K562 (cell line): ENCODE data around the gene MMRN2. TPM values are rescaled to one million over a fixed set of nuclear protein-coding genes. Genes with fewer than 3 reads are reported as not detected.

Source experiments
- TAF1 ChIP-seq: IDR thresholded peaks from 2 replicates; pipeline ENCODE4 v1.6.1; 2011; ENCODE audit warnings: mild to moderate bottlenecking, low read length, moderate library complexity; ENCODE audit not compliant: insufficient read depth, control insufficient read depth, severe bottlenecking; ENCODE audit errors: extremely low read depth
- ZNF165 ChIP-seq: fragments of 250-450 bp; sonication (Bioruptor Pico); IDR thresholded peaks from 2 replicates; pipeline ENCODE4 v1.4.0; 2020; ENCODE audit warnings: borderline replicate concordance
- polyA plus RNA-seq, 8 experiments: library from polyadenylated mRNA; depleted of rRNA in 4 of 8; stranded (reverse) in 5 of 8; unstranded in 3 of 8; fragments of >200 nt; fragmentation: Nextera tagmentation in 2 of 8; fragmentation: Illumina TruSeq in 1 of 8; extraction: Ambion mirVana in 2 of 8; extraction: Trizol in 1 of 8; gene quantifications; 2 replicates each; pipeline versions ENCODE4 v1.2.1 to v1.2.3, GENCODE V29; 2011 to 2014; ENCODE audit warnings: inconsistent platforms in 1 of 8, missing spikeins in 1 of 8
- total RNA-seq, 7 experiments: library from RNA; depleted of rRNA in 6 of 7; stranded (reverse); fragments of >200 nt in 6 of 7; fragmentation: Illumina TruSeq in 2 of 7; extraction: Trizol in 2 of 7; gene quantifications; 2 replicates each; pipeline versions ENCODE4 v1.2.1 to v1.2.3, GENCODE V29; 2011 to 2021; ENCODE audit warnings: low replicate concordance in 1 of 7
- TF ChIP-seq, protein P1 (sequence below): IDR thresholded peaks from 2 replicates; pipeline ENCODE4 v1.6.1; 2014; ENCODE audit warnings: antibody characterized with exemption
- TF ChIP-seq, protein P2 (sequence below): sonication (generic); formaldehyde crosslinking; IDR thresholded peaks from 2 replicates; pipeline ENCODE4 v1.8.1; 2023; ENCODE audit warnings: mild to moderate bottlenecking, missing genetic modification reagents
- TF ChIP-seq, protein P3 (sequence below): fragments of 450-650 bp; IDR thresholded peaks from 2 replicates; pipeline ENCODE4 v1.6.1; 2017; ENCODE audit warnings: mild to moderate bottlenecking, moderate library complexity

Gene MMRN2
- total and polyA plus RNA-seq, 9 of the 15 experiments (the other 6 are each of a cell fraction or from before 2014, with no cell fraction given) = 0.07 to 2.0 (median 1.2) TPM

DNA sequence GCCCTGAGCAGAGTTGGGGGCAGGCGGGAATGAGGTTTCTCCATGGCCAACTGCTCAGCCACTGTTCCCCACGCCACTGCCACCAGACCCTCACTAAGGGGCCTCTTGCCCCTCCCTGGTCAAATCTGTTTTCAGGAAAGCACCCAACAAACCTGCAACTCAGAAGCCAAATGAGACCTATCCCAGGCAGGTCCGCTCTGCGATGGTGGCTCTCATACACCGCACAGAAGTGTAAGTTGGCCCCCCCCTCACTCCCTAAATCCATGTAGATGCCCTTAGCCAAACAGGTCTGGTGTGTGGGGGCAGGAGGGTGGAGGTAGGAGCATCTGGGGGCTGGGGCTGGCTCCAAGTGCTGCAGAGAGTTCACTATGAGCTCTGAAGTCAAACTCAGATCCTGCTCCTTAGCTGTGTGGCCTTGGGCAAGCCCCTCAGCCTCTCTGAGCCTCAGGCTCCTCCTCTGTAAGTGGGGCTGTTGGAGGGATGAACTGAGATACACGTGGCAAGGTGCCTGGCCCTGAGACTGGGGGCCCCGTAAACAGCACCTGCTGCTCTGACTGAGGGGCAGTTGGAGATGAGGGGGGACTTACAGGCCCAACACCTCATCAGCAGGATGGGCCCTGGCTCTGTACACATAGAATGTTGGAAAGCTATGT, 1.1 kb downstream of the MMRN2 start (continued):
- TF ChIP-seq, protein P1, sequence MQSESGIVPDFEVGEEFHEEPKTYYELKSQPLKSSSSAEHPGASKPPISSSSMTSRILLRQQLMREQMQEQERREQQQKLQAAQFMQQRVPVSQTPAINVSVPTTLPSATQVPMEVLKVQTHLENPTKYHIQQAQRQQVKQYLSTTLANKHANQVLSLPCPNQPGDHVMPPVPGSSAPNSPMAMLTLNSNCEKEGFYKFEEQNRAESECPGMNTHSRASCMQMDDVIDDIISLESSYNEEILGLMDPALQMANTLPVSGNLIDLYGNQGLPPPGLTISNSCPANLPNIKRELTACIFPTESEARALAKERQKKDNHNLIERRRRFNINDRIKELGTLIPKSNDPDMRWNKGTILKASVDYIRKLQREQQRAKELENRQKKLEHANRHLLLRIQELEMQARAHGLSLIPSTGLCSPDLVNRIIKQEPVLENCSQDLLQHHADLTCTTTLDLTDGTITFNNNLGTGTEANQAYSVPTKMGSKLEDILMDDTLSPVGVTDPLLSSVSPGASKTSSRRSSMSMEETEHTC = no peak
- TF ChIP-seq, protein P2, sequence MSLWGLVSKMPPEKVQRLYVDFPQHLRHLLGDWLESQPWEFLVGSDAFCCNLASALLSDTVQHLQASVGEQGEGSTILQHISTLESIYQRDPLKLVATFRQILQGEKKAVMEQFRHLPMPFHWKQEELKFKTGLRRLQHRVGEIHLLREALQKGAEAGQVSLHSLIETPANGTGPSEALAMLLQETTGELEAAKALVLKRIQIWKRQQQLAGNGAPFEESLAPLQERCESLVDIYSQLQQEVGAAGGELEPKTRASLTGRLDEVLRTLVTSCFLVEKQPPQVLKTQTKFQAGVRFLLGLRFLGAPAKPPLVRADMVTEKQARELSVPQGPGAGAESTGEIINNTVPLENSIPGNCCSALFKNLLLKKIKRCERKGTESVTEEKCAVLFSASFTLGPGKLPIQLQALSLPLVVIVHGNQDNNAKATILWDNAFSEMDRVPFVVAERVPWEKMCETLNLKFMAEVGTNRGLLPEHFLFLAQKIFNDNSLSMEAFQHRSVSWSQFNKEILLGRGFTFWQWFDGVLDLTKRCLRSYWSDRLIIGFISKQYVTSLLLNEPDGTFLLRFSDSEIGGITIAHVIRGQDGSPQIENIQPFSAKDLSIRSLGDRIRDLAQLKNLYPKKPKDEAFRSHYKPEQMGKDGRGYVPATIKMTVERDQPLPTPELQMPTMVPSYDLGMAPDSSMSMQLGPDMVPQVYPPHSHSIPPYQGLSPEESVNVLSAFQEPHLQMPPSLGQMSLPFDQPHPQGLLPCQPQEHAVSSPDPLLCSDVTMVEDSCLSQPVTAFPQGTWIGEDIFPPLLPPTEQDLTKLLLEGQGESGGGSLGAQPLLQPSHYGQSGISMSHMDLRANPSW (CRISPR knock-in tag) = no peak
- TF ChIP-seq TAF1 (no peak), ZNF165 (no peak)
- TF ChIP-seq, protein P3, sequence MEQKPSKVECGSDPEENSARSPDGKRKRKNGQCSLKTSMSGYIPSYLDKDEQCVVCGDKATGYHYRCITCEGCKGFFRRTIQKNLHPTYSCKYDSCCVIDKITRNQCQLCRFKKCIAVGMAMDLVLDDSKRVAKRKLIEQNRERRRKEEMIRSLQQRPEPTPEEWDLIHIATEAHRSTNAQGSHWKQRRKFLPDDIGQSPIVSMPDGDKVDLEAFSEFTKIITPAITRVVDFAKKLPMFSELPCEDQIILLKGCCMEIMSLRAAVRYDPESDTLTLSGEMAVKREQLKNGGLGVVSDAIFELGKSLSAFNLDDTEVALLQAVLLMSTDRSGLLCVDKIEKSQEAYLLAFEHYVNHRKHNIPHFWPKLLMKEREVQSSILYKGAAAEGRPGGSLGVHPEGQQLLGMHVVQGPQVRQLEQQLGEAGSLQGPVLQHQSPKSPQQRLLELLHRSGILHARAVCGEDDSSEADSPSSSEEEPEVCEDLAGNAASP = no peak
